ENCODE results near the gene OXTR. TPM values are rescaled to one million over a fixed set of nuclear protein-coding genes. Genes with fewer than 3 reads are reported as not detected.
"Not testable (repeated sequence)": the region's sequence is repeated elsewhere in the genome, so short reads cannot be mapped to it uniquely, and the experiment has no call there.

The OXTR gene
- total RNA-seq, 1 donor from 2014 or later, result 1.0 TPM

DNA sequence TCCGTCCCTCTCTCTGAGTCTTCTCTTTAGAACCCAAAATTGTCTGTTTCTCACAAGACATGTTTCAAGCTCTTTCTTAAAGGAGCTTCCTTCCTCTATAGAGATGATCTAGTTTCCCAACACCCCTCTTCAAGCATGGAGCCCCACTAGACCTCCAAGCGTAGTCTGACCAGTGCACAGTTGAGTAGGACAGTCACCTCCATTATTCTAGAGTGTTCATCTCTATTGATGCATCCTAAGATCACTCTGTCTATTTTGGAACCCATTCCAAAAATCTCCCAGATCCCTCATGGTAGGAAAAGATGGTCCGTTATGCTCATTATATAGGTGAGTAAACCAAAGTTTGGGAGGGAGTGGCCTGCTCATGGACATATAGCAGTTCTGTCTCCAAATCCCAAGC, 39.9 kb downstream of the OXTR start:
- no peaks in the 10 kb centered on the region for H3K9me3 Mint-ChIP-seq (ENCODE audit: unreplicated experiment)
- peaks cover 5% of the 10 kb centered on the region for H3K27me3 Mint-ChIP-seq (ENCODE audit: unreplicated experiment)
- TF ChIP-seq, protein P1, sequence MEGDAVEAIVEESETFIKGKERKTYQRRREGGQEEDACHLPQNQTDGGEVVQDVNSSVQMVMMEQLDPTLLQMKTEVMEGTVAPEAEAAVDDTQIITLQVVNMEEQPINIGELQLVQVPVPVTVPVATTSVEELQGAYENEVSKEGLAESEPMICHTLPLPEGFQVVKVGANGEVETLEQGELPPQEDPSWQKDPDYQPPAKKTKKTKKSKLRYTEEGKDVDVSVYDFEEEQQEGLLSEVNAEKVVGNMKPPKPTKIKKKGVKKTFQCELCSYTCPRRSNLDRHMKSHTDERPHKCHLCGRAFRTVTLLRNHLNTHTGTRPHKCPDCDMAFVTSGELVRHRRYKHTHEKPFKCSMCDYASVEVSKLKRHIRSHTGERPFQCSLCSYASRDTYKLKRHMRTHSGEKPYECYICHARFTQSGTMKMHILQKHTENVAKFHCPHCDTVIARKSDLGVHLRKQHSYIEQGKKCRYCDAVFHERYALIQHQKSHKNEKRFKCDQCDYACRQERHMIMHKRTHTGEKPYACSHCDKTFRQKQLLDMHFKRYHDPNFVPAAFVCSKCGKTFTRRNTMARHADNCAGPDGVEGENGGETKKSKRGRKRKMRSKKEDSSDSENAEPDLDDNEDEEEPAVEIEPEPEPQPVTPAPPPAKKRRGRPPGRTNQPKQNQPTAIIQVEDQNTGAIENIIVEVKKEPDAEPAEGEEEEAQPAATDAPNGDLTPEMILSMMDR (IDR thresholded peaks at IDR 0.05; ENCODE audit: unreplicated experiment), result no peak
- no peaks in the 10 kb centered on the region for H3K36me3 Mint-ChIP-seq (ENCODE audit: low read depth, unreplicated experiment)
- H3K4me3 Mint-ChIP-seq (ENCODE audit: unreplicated experiment), result no peak overlapping the region
- peaks cover 18% of the 10 kb centered on the region for H3K4me1 Mint-ChIP-seq (ENCODE audit: unreplicated experiment)
- no peak overlapping the region for H3K27ac Mint-ChIP-seq (ENCODE audit: unreplicated experiment)
- DNase-seq (ENCODE audit: low spot score), result no peak

DNA sequence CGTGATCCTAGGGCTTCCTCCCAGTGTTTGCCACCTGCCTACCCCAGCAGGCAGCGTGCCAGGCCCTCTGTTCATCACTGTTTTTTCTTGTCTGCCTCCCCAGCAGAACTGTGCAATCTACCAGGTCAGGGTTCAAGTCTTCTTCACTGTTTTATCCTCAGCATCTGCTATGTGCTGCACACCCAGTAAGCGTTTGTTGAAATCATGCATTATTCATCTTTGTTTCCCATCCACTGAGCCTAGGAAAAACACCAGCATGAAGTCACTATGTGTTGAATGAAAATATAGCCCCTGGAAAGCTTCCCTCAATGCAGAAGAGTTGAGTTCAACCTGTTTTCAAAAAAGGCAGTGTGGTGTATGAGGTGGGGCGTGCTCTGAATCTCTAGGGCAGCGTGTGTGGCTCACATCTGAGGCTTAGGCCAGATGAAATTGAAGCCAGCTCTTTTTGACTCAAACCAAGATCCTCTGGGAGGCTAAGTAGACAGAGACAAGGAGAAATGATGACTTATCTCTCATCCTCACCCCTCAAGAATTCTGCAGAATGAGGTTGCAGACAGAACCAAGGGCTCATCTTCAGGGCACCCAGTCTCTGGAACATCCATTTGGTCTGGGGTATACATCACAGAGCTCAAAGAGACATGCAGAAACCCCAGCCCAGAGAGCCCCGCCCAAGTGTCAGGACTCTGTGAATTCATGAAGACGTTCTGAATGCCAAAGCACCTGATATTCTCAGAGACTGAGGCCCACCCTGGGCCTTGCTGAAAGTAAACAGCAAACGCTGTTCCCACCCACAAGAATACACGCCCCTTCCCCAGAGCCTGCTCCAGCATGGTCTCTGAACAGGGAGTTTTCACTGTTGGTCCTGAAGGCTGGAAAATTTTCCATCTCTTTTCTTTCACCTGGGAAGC, 41.6 kb downstream of the OXTR start:
- Mint-ChIP-seq H3K4me1 (ENCODE audit: unreplicated experiment) (peaks cover 22% of the 10 kb centered on the region), H3K36me3 (ENCODE audit: low read depth, unreplicated experiment) (no peaks in the 10 kb centered on the region), H3K4me3 (ENCODE audit: unreplicated experiment) (no peak overlapping the region), H3K27me3 (ENCODE audit: unreplicated experiment) (peaks cover 1% of the 10 kb centered on the region), H3K27ac (ENCODE audit: unreplicated experiment) (no peak overlapping the region), H3K9me3 (ENCODE audit: unreplicated experiment) (no peaks in the 10 kb centered on the region)
- DNase-seq (ENCODE audit: low spot score), result no peak
- TF ChIP-seq, protein P1 (IDR thresholded peaks at IDR 0.05; ENCODE audit: unreplicated experiment), result no peak

DNA sequence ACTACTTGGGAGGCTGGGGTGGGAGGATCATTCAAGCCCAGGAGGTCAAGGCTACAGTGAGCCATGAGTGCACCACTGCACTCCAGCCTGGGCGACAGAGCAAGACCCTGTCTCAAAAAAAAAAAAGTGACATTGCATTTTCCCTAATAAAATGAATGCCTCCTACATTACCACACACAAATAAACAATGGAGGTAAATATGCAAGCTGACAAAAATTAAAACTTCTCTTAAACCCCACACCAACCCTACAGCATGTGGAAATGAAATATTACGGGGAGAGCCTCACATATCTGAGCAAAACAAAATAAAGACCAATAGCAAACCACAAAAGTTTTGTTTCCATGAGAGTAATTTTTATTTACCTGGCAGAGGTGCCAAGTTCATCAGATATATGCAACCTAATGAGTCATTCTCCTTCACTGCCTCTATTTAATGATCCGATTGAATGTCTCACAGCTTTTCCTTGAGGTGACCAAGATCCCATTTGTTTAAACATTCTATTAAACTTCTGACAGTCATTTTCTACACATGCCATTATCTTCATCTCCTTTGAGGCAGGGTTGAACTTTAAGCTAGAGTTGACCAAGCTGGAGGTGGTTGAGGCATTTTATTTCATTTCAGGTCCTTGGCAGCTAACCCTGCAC, 45.2 kb downstream of the OXTR start:
- TF ChIP-seq, protein P1 (IDR thresholded peaks at IDR 0.05; ENCODE audit: unreplicated experiment), result no peak
- Mint-ChIP-seq H3K27me3 (ENCODE audit: unreplicated experiment) (peaks cover 1% of the 10 kb centered on the region), H3K36me3 (ENCODE audit: low read depth, unreplicated experiment) (no peaks in the 10 kb centered on the region), H3K4me3 (ENCODE audit: unreplicated experiment) (no peak overlapping the region), H3K27ac (ENCODE audit: unreplicated experiment) (no peak overlapping the region), H3K9me3 (ENCODE audit: unreplicated experiment) (peaks cover 3% of the 10 kb centered on the region), H3K4me1 (ENCODE audit: unreplicated experiment) (peaks cover 4% of the 10 kb centered on the region)
- DNase-seq (ENCODE audit: low spot score), result no peak

DNA sequence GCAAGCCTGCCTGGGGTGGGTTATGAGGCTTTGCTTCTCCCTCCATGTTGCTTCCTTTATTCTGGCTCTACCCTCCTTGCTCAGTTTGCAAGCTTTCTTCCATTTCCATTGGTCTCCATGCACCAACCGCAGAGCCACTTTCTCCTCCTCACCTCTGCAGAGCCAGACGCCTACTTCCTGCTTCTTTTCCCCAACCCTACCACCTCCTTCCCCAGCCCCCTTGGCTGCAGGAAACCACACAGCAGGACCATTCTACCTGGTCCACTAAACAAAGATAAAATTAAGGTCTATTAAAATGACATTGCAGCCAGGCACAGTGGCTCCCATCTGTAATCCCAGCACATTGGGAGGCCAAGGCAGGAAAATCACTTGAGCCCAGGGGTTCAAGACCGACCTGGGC, 45.8 kb downstream of the OXTR start:
- peaks cover 3% of the 10 kb centered on the region for H3K9me3 Mint-ChIP-seq (ENCODE audit: unreplicated experiment)
- no peak overlapping the region for H3K4me3 Mint-ChIP-seq (ENCODE audit: unreplicated experiment)
- TF ChIP-seq, protein P1 (IDR thresholded peaks at IDR 0.05; ENCODE audit: unreplicated experiment), result no peak
- no peaks in the 10 kb centered on the region for H3K36me3 Mint-ChIP-seq (ENCODE audit: low read depth, unreplicated experiment)
- DNase-seq (ENCODE audit: low spot score), result no peak
- H3K27ac Mint-ChIP-seq (ENCODE audit: unreplicated experiment), result no peak overlapping the region
- peaks cover 4% of the 10 kb centered on the region for H3K4me1 Mint-ChIP-seq (ENCODE audit: unreplicated experiment)
- peaks cover 1% of the 10 kb centered on the region for H3K27me3 Mint-ChIP-seq (ENCODE audit: unreplicated experiment)

DNA sequence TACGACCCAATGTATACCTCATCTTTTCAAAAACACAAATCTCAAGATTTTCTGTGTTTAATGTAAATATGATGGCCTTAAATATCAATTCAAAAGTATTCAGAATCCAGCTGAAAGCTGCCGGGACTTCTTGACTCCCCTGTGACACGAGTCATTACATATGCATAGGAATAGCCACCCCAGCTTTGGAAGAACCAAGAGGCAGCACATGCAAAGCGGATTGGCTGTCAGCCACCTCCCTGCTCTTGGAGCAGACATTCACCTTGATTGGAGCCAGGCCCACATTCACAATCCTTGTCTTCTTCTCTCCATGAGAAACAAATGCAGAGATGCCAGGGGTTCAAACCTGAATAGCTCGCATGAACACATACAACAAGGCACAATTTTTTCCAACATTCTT, 46.6 kb downstream of the OXTR start:
- peaks cover 4% of the 10 kb centered on the region for H3K4me1 Mint-ChIP-seq (ENCODE audit: unreplicated experiment)
- peaks cover 1% of the 10 kb centered on the region for H3K27me3 Mint-ChIP-seq (ENCODE audit: unreplicated experiment)
- no peak overlapping the region for H3K27ac Mint-ChIP-seq (ENCODE audit: unreplicated experiment)
- H3K4me3 Mint-ChIP-seq (ENCODE audit: unreplicated experiment), result no peak overlapping the region
- TF ChIP-seq, protein P1 (IDR thresholded peaks at IDR 0.05; ENCODE audit: unreplicated experiment), result no peak
- H3K9me3 Mint-ChIP-seq (ENCODE audit: unreplicated experiment), result peaks cover 3% of the 10 kb centered on the region
- H3K36me3 Mint-ChIP-seq (ENCODE audit: low read depth, unreplicated experiment), result no peaks in the 10 kb centered on the region
- DNase-seq (ENCODE audit: low spot score), result no peak

DNA sequence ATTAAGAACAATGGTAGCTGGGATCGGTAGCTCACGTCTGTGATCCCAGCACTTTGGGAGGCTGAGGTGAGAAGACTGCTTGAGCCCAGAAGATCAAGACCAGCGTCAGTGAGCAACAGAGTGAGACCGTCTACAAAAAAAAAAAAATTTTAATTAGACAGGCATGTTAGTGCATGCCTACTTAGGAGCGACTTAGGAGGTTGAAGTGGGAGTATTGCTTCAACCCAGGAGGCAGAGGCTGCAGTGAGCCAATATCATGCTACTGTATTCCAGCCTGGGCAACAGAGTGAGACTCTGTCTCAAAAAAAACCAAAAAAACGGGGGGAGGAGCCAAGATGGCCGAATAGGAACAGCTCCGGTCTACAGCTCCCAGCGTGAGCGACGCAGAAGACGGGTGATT, 53.7 kb downstream of the OXTR start:
- not testable (repeated sequence) for H3K4me3 Mint-ChIP-seq (ENCODE audit: unreplicated experiment); H3K27ac Mint-ChIP-seq (ENCODE audit: unreplicated experiment); H3K4me1 Mint-ChIP-seq (ENCODE audit: unreplicated experiment); H3K36me3 Mint-ChIP-seq (ENCODE audit: low read depth, unreplicated experiment); H3K9me3 Mint-ChIP-seq (ENCODE audit: unreplicated experiment); DNase-seq (ENCODE audit: low spot score)
- H3K27me3 Mint-ChIP-seq (ENCODE audit: unreplicated experiment), result peaks cover 11% of the 10 kb centered on the region
